H1 (cell line): ENCODE data around the gene LRPAP1. TPM values are rescaled to one million over a fixed set of nuclear protein-coding genes. Genes with fewer than 3 reads are reported as not detected.
"Not testable (repeated sequence)": the region's sequence is repeated elsewhere in the genome, so short reads cannot be mapped to it uniquely, and the experiment has no call there.

ENCODE experiments used
- CTCF ChIA-PET: fragments of 300-600 bp; sonication (Branson Sonifier 250); formaldehyde crosslinking; loops from one replicate; lab custom pipeline; 2021; ENCODE audit not compliant: partially characterized antibody; lab: Charles Lee
- POLR2A ChIA-PET: fragments of 300-600 bp; sonication (Branson Sonifier 250); formaldehyde crosslinking; loops from one replicate; lab custom pipeline; 2021; ENCODE audit warnings: inconsistent platforms; ENCODE audit not compliant: partially characterized antibody; lab: Charles Lee
- DNase-seq, 2 experiments: peaks; one replicate each; pipeline versions ENCODE4 v3.0.0 to v3.0.0-alpha.2; 2010 to 2022; ENCODE audit warnings: low spot score in 2 of 2, low read depth in 1 of 2, mixed read lengths in 1 of 2
- FAIRE-seq: peaks from 2 replicates; lab custom pipeline; 2011; peaks lifted over from hg19 to GRCh38; lab: Jason Lieb, UNC
- H2AFZ ChIP-seq: 2 replicates; pipeline ENCODE4 v1.8.1; 2012; ENCODE audit warnings: low read length, inconsistent platforms
- H2AK5ac ChIP-seq: 2 replicates; pipeline ENCODE4 v1.6.1; 2013; ENCODE audit warnings: low read depth, low read length
- H2BK120ac ChIP-seq: replicated peaks from 2 replicates; pipeline ENCODE3; 2013; ENCODE audit warnings: low read depth, low read length, inconsistent platforms
- H2BK12ac ChIP-seq: 2 replicates; pipeline ENCODE4 v1.6.1; 2013; ENCODE audit warnings: low read depth, low read length
- H2BK15ac ChIP-seq: 2 replicates; pipeline ENCODE4 v1.6.1; 2013; ENCODE audit warnings: low read length
- H2BK20ac ChIP-seq: 2 replicates; pipeline ENCODE4 v1.6.1; 2013; ENCODE audit warnings: low read length
- H2BK5ac ChIP-seq: 2 replicates; pipeline ENCODE4 v1.6.1; 2013; ENCODE audit warnings: low read depth, low read length
- H3K14ac ChIP-seq: 2 replicates; pipeline ENCODE4 v1.6.1; 2013; ENCODE audit warnings: inconsistent platforms; ENCODE audit not compliant: insufficient read length
- H3K18ac ChIP-seq: 2 replicates; pipeline ENCODE4 v1.6.1; 2013; ENCODE audit warnings: low read length; ENCODE audit errors: extremely low read depth
- H3K23ac ChIP-seq: 2 replicates; pipeline ENCODE4 v1.6.1; 2013; ENCODE audit warnings: inconsistent platforms; ENCODE audit not compliant: insufficient read length
- H3K23me2 ChIP-seq: 2 replicates; pipeline ENCODE4 v1.6.1; 2013; ENCODE audit warnings: low read depth, low read length
- H3K27ac ChIP-seq: 2 replicates; pipeline ENCODE4 v1.6.1; 2011; ENCODE audit warnings: low read depth, low read length, inconsistent platforms
- H3K27me3 ChIP-seq, 4 experiments: replicated peaks in 1 of 4; 1 replicate in 1 of 4; 2 replicates in 3 of 4; pipeline versions ENCODE4 v1.6.1 to v1.8.1; 2011 to 2013; ENCODE audit warnings: low read length in 3 of 4, mild to moderate bottlenecking in 3 of 4, inconsistent platforms in 2 of 4, mixed read lengths in 2 of 4, moderate library complexity in 1 of 4; ENCODE audit not compliant: control insufficient read depth in 3 of 4, insufficient read depth in 3 of 4; ENCODE audit errors: extremely low read depth in 1 of 4
- H3K36me3 ChIP-seq, 4 experiments: 2 replicates each; pipeline versions ENCODE4 v1.6.1 to v1.8.1; 2011 to 2013; ENCODE audit warnings: mild to moderate bottlenecking in 4 of 4, low read length in 3 of 4, moderate library complexity in 2 of 4, control low read depth in 1 of 4, inconsistent platforms in 1 of 4; ENCODE audit not compliant: insufficient read depth in 4 of 4, control insufficient read depth in 2 of 4
- H3K4ac ChIP-seq: replicated peaks from 2 replicates; pipeline ENCODE3; 2013; ENCODE audit warnings: low read length, low read depth, mixed read lengths, inconsistent platforms; ENCODE audit not compliant: insufficient read length
- H3K4me1 ChIP-seq, 4 experiments: replicated peaks in 1 of 4; 1 replicate in 1 of 4; 2 replicates in 3 of 4; pipeline versions ENCODE4 v1.6.1 to v1.8.1; 2011 to 2013; ENCODE audit warnings: low read length in 3 of 4, inconsistent platforms in 2 of 4, mixed read lengths in 1 of 4; ENCODE audit not compliant: insufficient read depth in 4 of 4, control insufficient read depth in 3 of 4
- H3K4me2 ChIP-seq, 2 experiments: 2 replicates each; pipeline versions ENCODE4 v1.6.1 to v1.8.1; 2011 to 2013; ENCODE audit warnings: low read depth in 2 of 2, low read length in 2 of 2, control low read depth in 1 of 2, inconsistent platforms in 1 of 2, mild to moderate bottlenecking in 1 of 2; ENCODE audit not compliant: insufficient read depth in 1 of 2
- H3K4me3 ChIP-seq, 4 experiments: fragments of 200-600, 300-600 bp in 1 of 4; sonication (generic), shearing (Covaris generic), sonication (Bioruptor Twin) in 1 of 4; 2 replicates each; pipeline versions ENCODE4 v1.5.1 to v1.8.1; 2011 to 2016; ENCODE audit warnings: low read length in 4 of 4, low read depth in 3 of 4, control low read depth in 2 of 4, inconsistent platforms in 2 of 4, mild to moderate bottlenecking in 2 of 4, mixed read lengths in 1 of 4, moderate library complexity in 1 of 4; ENCODE audit not compliant: insufficient read depth in 2 of 4; ENCODE audit errors: extremely low read depth in 1 of 4
- H3K56ac ChIP-seq: replicated peaks from 2 replicates; pipeline ENCODE3; 2013; ENCODE audit warnings: low read depth, mild to moderate bottlenecking, mixed read lengths, low read length, inconsistent platforms; ENCODE audit not compliant: insufficient read length
- H3K79me1 ChIP-seq: 2 replicates; pipeline ENCODE4 v1.6.1; 2013; ENCODE audit warnings: low read depth, low read length, control low read depth
- H3K79me2 ChIP-seq, 2 experiments: 2 replicates each; pipeline versions ENCODE4 v1.6.1 to v1.8.1; 2012 to 2013; ENCODE audit warnings: low read length in 2 of 2, mild to moderate bottlenecking in 2 of 2, inconsistent platforms in 1 of 2; ENCODE audit not compliant: insufficient read depth in 2 of 2, control insufficient read depth in 1 of 2
- H3K9ac ChIP-seq, 4 experiments: replicated peaks in 1 of 4; 1 replicate in 1 of 4; 2 replicates in 3 of 4; pipeline versions ENCODE4 v1.6.1 to v1.8.1; 2011 to 2013; ENCODE audit warnings: low read depth in 3 of 4, low read length in 3 of 4, control low read depth in 2 of 4, mild to moderate bottlenecking in 2 of 4, moderate library complexity in 2 of 4, inconsistent platforms in 1 of 4; ENCODE audit errors: extremely low read depth in 1 of 4
- H3K9me3 ChIP-seq, 2 experiments: 2 replicates each; pipeline versions ENCODE4 v1.6.1 to v1.8.1; 2012 to 2013; ENCODE audit warnings: mild to moderate bottlenecking in 2 of 2, moderate library complexity in 2 of 2, control low read depth in 1 of 2, inconsistent platforms in 1 of 2, low read depth in 1 of 2, low read length in 1 of 2, mixed read lengths in 1 of 2; ENCODE audit not compliant: insufficient read depth in 2 of 2
- H4K20me1 ChIP-seq, 2 experiments: replicated peaks in 1 of 2; 2 replicates each; pipeline versions ENCODE3 to v1.8.1; 2011 to 2013; ENCODE audit warnings: inconsistent platforms in 2 of 2, low read length in 2 of 2, mild to moderate bottlenecking in 1 of 2; ENCODE audit not compliant: insufficient read depth in 2 of 2, control insufficient read depth in 1 of 2
- H4K5ac ChIP-seq: 2 replicates; pipeline ENCODE4 v1.6.1; 2013; ENCODE audit warnings: low read length, low read depth, mixed read lengths, inconsistent platforms; ENCODE audit not compliant: insufficient read length
- H4K8ac ChIP-seq: 2 replicates; pipeline ENCODE4 v1.8.0; 2013; ENCODE audit warnings: mild to moderate bottlenecking, moderate library complexity, low read length, inconsistent platforms; ENCODE audit not compliant: insufficient read depth; ENCODE audit errors: extremely low read depth
- H4K91ac ChIP-seq: replicated peaks from 2 replicates; pipeline ENCODE3; 2013; ENCODE audit warnings: low read length, mixed read lengths, inconsistent platforms; ENCODE audit not compliant: insufficient read length
- WGBS, 2 experiments: shearing (Covaris generic) in 1 of 2; methylation state at CpG; one replicate each; pipeline versions ENCODE4 v1.1.6 to v1.1.7; 2013 to 2015; ENCODE audit warnings: low lambda C conversion rate in 2 of 2, mixed read lengths in 2 of 2, inconsistent platforms in 1 of 2, low coverage in 1 of 2, missing lambda C conversion rate in 1 of 2; ENCODE audit not compliant: insufficient replicate concordance in 2 of 2, insufficient coverage in 1 of 2, insufficient read length in 1 of 2; ENCODE audit errors: extremely low coverage in 1 of 2, missing lambda C conversion rate in 1 of 2; 5-methylcytosine and 5-hydroxymethylcytosine counted together
- polyA plus RNA-seq, 7 experiments: library from polyadenylated mRNA; depleted of rRNA in 3 of 7; stranded (reverse) in 5 of 7; unstranded in 2 of 7; fragments of >200 nt in 5 of 7; fragments of 200-250 nt in 2 of 7; gene quantifications; 1 replicate in 5 of 7; 2 replicates in 1 of 7; 4 replicates in 1 of 7; pipeline versions ENCODE4 v1.2.1 to v1.2.3, GENCODE V29; 2011 to 2013; ENCODE audit warnings: missing spikeins in 2 of 7, mixed read lengths in 2 of 7
- total RNA-seq: library from RNA; stranded (reverse); fragmentation: NEBNext Ultra II Directional; extraction: Animal tissue kit (Norgen Biotek cat#: 25700); gene quantifications from 2 replicates; pipeline ENCODE4 v1.2.1, GENCODE V29; 2021

The LRPAP1 gene
- total and polyA plus RNA-seq, 2 of the 8 experiments (the other 6 are each of a cell fraction or from before 2014, with no cell fraction given), result 31.1 to 101 TPM

- H3K23ac ChIP-seq, H2BK12ac ChIP-seq, H3K79me2 ChIP-seq, CTCF ChIA-PET, H2BK15ac ChIP-seq, H3K27ac ChIP-seq, FAIRE-seq, H3K9me3 ChIP-seq, H2BK5ac ChIP-seq, H2AK5ac ChIP-seq, H2BK120ac ChIP-seq, H4K5ac ChIP-seq, DNase-seq, H3K56ac ChIP-seq, H2AFZ ChIP-seq, H3K4me2 ChIP-seq, H3K4me3 ChIP-seq, H3K36me3 ChIP-seq, H3K23me2 ChIP-seq, POLR2A ChIA-PET, H3K14ac ChIP-seq, H4K20me1 ChIP-seq, H3K79me1 ChIP-seq, H3K4ac ChIP-seq, H3K18ac ChIP-seq, H3K27me3 ChIP-seq, H4K8ac ChIP-seq, H3K4me1 ChIP-seq, H2BK20ac ChIP-seq, H3K9ac ChIP-seq, H4K91ac ChIP-seq: not testable (repeated sequence)
- 89% methylated on average over 9 of the region's 13 CpGs; no CpG with 5 or more reads in 1 of the 2 experiments for WGBS, 2 experiments
Observed at GRCh38 chr4:3559381-3560290, 27.4 kb upstream of the LRPAP1 start.

DNA sequence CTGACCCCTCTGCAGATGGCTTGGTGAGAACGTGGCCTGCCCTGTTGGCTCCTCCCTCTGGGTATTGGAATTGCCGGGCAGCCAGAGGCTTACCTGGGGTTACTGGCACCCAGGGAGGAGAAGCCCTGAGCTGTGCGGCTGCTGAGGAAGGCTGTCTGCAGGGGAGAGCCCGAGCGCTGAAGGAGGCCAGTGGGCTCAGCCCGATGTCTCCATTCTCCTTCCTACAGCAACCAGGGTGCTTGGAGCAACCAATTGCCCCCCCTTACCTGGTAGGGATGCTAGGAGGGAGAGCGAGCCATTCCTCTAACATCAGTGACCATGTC lies 26.3 kb upstream of the LRPAP1 start:
- H3K4me3 ChIP-seq, result not testable (repeated sequence)

More for the DNA sequence above, 26.3 kb upstream of the LRPAP1 start:
- H2BK15ac ChIP-seq, CTCF ChIA-PET, POLR2A ChIA-PET, H4K91ac ChIP-seq, H3K9me3 ChIP-seq, H2BK5ac ChIP-seq, H3K18ac ChIP-seq, H3K56ac ChIP-seq, H3K27me3 ChIP-seq, H3K14ac ChIP-seq, H2BK20ac ChIP-seq, H3K36me3 ChIP-seq, H4K20me1 ChIP-seq, H4K5ac ChIP-seq, H3K79me2 ChIP-seq, H3K4ac ChIP-seq, DNase-seq, H3K23me2 ChIP-seq, H2BK120ac ChIP-seq, H3K79me1 ChIP-seq, H2BK12ac ChIP-seq, H2AFZ ChIP-seq, FAIRE-seq, H3K9ac ChIP-seq, H4K8ac ChIP-seq, H2AK5ac ChIP-seq, H3K23ac ChIP-seq, H3K4me2 ChIP-seq, H3K4me1 ChIP-seq, H3K27ac ChIP-seq: not testable (repeated sequence)
- WGBS, 2 experiments, result 76% methylated on average over 5 of the region's 7 CpGs; no CpG with 5 or more reads in 1 of the 2 experiments
